Measurements from ENCODE around the gene IRF9. TPM values are rescaled to one million over a fixed set of nuclear protein-coding genes. Genes with fewer than 3 reads are reported as not detected.

Gene IRF9
- total RNA-seq, 1 donor from 2014 or later: 123 TPM

- Histone ChIP-seq H3K4me3 (no peak overlapping the region), H3K27ac (no peak overlapping the region), H3K27me3 (no peaks in the 10 kb centered on the region), H3K36me3 (peaks cover 57% of the 10 kb centered on the region), H3K9me3 (no peaks in the 10 kb centered on the region), H3K4me1 (peaks cover 17% of the 10 kb centered on the region)
- ATAC-seq: no peak
- peak; percentile 33 for DNase-seq
- TF ChIP-seq CTCF (IDR thresholded peaks at IDR 0.05): no peak
- intact Hi-C loops (cut with DNase I): no loop called here
These were observed 25.9 kb downstream of the IRF9 start for GRCh38 chr14:24186831-24187538.

- no peak for ATAC-seq
- Histone ChIP-seq H3K4me1 (peaks cover 17% of the 10 kb centered on the region), H3K27me3 (no peaks in the 10 kb centered on the region), H3K36me3 (peaks cover 57% of the 10 kb centered on the region), H3K9me3 (no peaks in the 10 kb centered on the region), H3K4me3 (peak overlapping the region; percentile 81), H3K27ac (no peak overlapping the region)
- intact Hi-C loops (cut with DNase I): no loop called here
- TF ChIP-seq CTCF (IDR thresholded peaks at IDR 0.05): no peak
- peak; percentile 40 for DNase-seq
These were observed 26.5 kb downstream of the IRF9 start for GRCh38 chr14:24187539-24187915.

- Histone ChIP-seq H3K4me1 (peaks cover 17% of the 10 kb centered on the region), H3K9me3 (no peaks in the 10 kb centered on the region), H3K27ac (peak within 1 kb of the TSS; percentile 81), H3K36me3 (peaks cover 54% of the 10 kb centered on the region), H3K27me3 (no peaks in the 10 kb centered on the region), H3K4me3 (peak within 1 kb of the TSS; percentile 81)
- no peak for TF ChIP-seq CTCF (IDR thresholded peaks at IDR 0.05)
- intact Hi-C loops (cut with DNase I): no loop called here
- peak; percentile 96 for ATAC-seq
- peak; percentile 96 for DNase-seq
These were observed 27.4 kb downstream of the IRF9 start, which contains the start of gene IPO4 for GRCh38 chr14:24188251-24189058. TSS of gene IPO4 (minus strand) at chr14:24188816. CDS start at chr14:24188787, 29 bp downstream.

GRCh38 chr14:24189059-24189375 is 28.0 kb downstream of the IRF9 start:
- Histone ChIP-seq H3K9me3 (no peaks in the 10 kb centered on the region), H3K27ac (peak overlapping the region; percentile 62), H3K36me3 (peaks cover 48% of the 10 kb centered on the region), H3K4me1 (peaks cover 19% of the 10 kb centered on the region), H3K4me3 (peak overlapping the region; percentile 81), H3K27me3 (no peaks in the 10 kb centered on the region)
- TF ChIP-seq CTCF (IDR thresholded peaks at IDR 0.05): no peak
- ATAC-seq (no peak), DNase-seq (no peak)
- intact Hi-C loops (cut with DNase I): no loop called here

GRCh38 chr14:24189460-24189859 is 28.4 kb downstream of the IRF9 start:
- Histone ChIP-seq H3K27ac (no peak overlapping the region), H3K4me3 (no peak overlapping the region), H3K4me1 (peaks cover 23% of the 10 kb centered on the region), H3K36me3 (peaks cover 44% of the 10 kb centered on the region), H3K27me3 (no peaks in the 10 kb centered on the region), H3K9me3 (no peaks in the 10 kb centered on the region)
- no peak for ATAC-seq
- no peak for DNase-seq
- no peak for TF ChIP-seq CTCF (IDR thresholded peaks at IDR 0.05)
- intact Hi-C loops (cut with DNase I): no loop called here

Measured in upper lobe of right lung (tissue), 1 donor.